ENCODE measurements around the gene HLCS. TPM values are rescaled to one million over a fixed set of nuclear protein-coding genes. Genes with fewer than 3 reads are reported as not detected.

Gene HLCS
- total and polyA plus RNA-seq, 2 donors (not counting 3 experiments of a cell fraction or from before 2014, with no cell fraction given): 6.7 to 17.2 TPM

DNA sequence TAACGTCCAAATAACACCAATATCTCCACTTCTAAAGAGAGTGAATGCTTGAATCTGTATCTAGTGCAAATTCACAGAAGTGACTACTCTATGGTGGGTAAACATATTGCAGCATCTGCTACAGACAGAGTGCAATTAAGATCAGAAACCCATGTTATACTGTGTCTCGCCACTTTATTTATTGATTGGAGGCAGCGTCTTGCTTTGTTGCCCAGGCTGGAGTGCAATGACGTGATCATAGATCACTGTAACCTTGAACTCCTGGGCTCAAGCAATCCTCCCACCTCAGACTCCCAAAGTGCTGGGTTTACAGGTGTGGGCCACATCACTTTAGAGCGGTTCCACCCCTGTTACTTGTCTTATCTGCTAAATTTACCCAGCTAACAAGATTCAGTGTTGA is 57.0 kb downstream of the HLCS start:
- Histone ChIP-seq H4K20me1 (replicated peaks; ENCODE audit: control insufficient read depth, extremely low read depth, insufficient read depth, low read length) (no peaks in the 10 kb centered on the region), H3K79me2 (ENCODE audit: control insufficient read depth, insufficient read depth, low read length) (no peaks in the 10 kb centered on the region), H3K9me1 (replicated peaks; ENCODE audit: control insufficient read depth, extremely low read depth, insufficient read depth, low read length) (no peaks in the 10 kb centered on the region), H3K4me3 (replicated peaks in 1 of 3; ENCODE audit: insufficient read depth in 1 of 3, low read depth in 1 of 3, low read length in 3 of 3) (no peak overlapping the region), H3K27ac (ENCODE audit: insufficient read depth, low read depth, low read length) (peak overlapping the region; percentile 99), H3K4me2 (ENCODE audit: insufficient read depth, low read length) (no peak overlapping the region), H3K27me3 (ENCODE audit: control insufficient read depth in 2 of 2, insufficient read depth in 2 of 2, low read length in 2 of 2) (no peaks in the 10 kb centered on the region), H3K4me1 (ENCODE audit: control insufficient read depth, extremely low read depth, insufficient read depth, low read length) (peaks cover 6% of the 10 kb centered on the region), H2AFZ (ENCODE audit: low read depth, low read length) (no peak overlapping the region), H3K9me3 (replicated peaks; ENCODE audit: control insufficient read depth, insufficient read depth, low read length) (no peaks in the 10 kb centered on the region), H3K36me3 (ENCODE audit: control insufficient read depth in 2 of 2, extremely low read depth in 1 of 2, insufficient read depth in 2 of 2, low read length in 2 of 2) (no peaks in the 10 kb centered on the region), H3K9ac (replicated peaks; ENCODE audit: extremely low read depth, insufficient read depth, low read length) (peak overlapping the region; percentile 73)
- CTCF ChIA-PET: interaction anchor here (1.9 kb wide), 1 partner anchor 162 kb away, joined by 4 read pairs; no protein-coding TSS in a partner anchor
- TF ChIP-seq POLR2AphosphoS5 (IDR thresholded peaks at IDR 0.05; ENCODE audit: insufficient read depth, low read depth, low read length): no peak
- TF ChIP-seq POLR2A (IDR thresholded peaks at IDR 0.05; ENCODE audit: low read depth, low read length): no peak
- TSS peak; percentile 99 for BruUV-seq (replicated peaks)
- FAIRE-seq (no peak), DNase-seq (ENCODE audit: low read depth, low spot score) (no peak)
- dilution Hi-C loops (cut with MboI; ENCODE audit: extremely low pct_ligation_motif_present, low sequenced_read_pairs): no loop called here
- intact Hi-C loops (cut with micrococcal nuclease): loop anchor here (1.0 kb wide), 1 partner anchor 479 kb away; no protein-coding TSS in a partner anchor
- POLR2A ChIA-PET: no interaction called here

DNA sequence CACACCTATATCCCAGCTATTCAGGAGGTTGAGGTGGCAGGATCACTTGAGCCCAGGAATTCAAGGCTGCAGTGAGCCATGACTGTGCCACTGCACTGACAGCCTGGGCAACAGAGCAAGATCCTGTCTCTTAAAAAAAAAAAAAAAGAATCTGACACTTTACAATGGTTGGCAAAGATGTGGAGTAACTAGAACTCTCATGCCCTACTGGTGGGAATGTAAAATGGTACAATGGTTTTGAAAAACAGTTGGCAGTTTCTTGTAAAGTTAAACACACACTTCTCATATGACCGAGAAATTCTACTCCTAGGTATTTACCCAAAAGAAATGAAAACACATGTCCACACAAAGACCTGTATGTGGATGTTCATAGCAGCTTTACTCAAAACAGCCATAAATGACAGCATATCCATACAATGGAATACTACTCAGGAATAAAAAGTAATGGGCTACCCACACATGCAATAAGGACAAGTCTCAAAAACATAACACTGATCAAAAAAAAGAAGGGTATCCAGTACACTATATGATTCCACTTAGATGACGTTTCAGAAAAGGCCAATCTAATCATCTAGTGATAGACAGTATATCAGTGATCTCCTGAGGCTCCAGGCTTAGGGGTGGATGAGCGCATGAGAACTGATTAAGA is 58.1 kb downstream of the HLCS start:
- intact Hi-C loops (cut with micrococcal nuclease) (no loop called here), dilution Hi-C loops (cut with MboI; ENCODE audit: extremely low pct_ligation_motif_present, low sequenced_read_pairs) (no loop called here)
- no peak overlapping the region for H2AFZ ChIP-seq (ENCODE audit: low read depth, low read length)
- H3K79me2 ChIP-seq (ENCODE audit: control insufficient read depth, insufficient read depth, low read length): no peaks in the 10 kb centered on the region
- H3K4me1 ChIP-seq (ENCODE audit: control insufficient read depth, extremely low read depth, insufficient read depth, low read length): peaks cover 6% of the 10 kb centered on the region
- no peak overlapping the region for H3K4me3 ChIP-seq (replicated peaks in 1 of 3; ENCODE audit: insufficient read depth in 1 of 3, low read depth in 1 of 3, low read length in 3 of 3)
- FAIRE-seq (no peak), DNase-seq (ENCODE audit: low read depth, low spot score) (no peak)
- H3K36me3 ChIP-seq (ENCODE audit: control insufficient read depth in 2 of 2, extremely low read depth in 1 of 2, insufficient read depth in 2 of 2, low read length in 2 of 2): no peaks in the 10 kb centered on the region
- no peaks in the 10 kb centered on the region for H3K9me1 ChIP-seq (replicated peaks; ENCODE audit: control insufficient read depth, extremely low read depth, insufficient read depth, low read length)
- no peak overlapping the region for H3K4me2 ChIP-seq (ENCODE audit: insufficient read depth, low read length)
- BruUV-seq (replicated peaks): no TSS peak
- H3K27ac ChIP-seq (ENCODE audit: insufficient read depth, low read depth, low read length): no peak overlapping the region
- H3K9ac ChIP-seq (replicated peaks; ENCODE audit: extremely low read depth, insufficient read depth, low read length): no peak overlapping the region
- ChIA-PET CTCF (interaction anchor here (3.0 kb wide), 1 partner anchor 9 kb away, joined by 8 read pairs; no protein-coding TSS in a partner anchor), POLR2A (interaction anchor here (0.7 kb wide), 1 partner anchor 49 kb away, joined by 6 read pairs; no protein-coding TSS in a partner anchor)
- H4K20me1 ChIP-seq (replicated peaks; ENCODE audit: control insufficient read depth, extremely low read depth, insufficient read depth, low read length): no peaks in the 10 kb centered on the region
- TF ChIP-seq EZH2 (IDR thresholded peaks at IDR 0.05; ENCODE audit: borderline replicate concordance, low read depth, low read length, severe bottlenecking) (no peak), JUN (IDR thresholded peaks at IDR 0.05; ENCODE audit: borderline replicate concordance, insufficient read depth, insufficient read length, low read depth) (no peak), POLR2AphosphoS5 (IDR thresholded peaks at IDR 0.05; ENCODE audit: insufficient read depth, low read depth, low read length) (no peak), GATA2 (IDR thresholded peaks at IDR 0.05; ENCODE audit: insufficient read depth, insufficient read length, low read depth, low read length) (no peak), MYC (IDR thresholded peaks at IDR 0.05; ENCODE audit: low read depth, low read length) (no peak), POLR2A (IDR thresholded peaks at IDR 0.05; ENCODE audit: low read depth, low read length) (no peak), FOS (IDR thresholded peaks at IDR 0.05; ENCODE audit: borderline replicate concordance, insufficient read depth, low read length) (no peak)
- TF ChIP-seq, protein P1, sequence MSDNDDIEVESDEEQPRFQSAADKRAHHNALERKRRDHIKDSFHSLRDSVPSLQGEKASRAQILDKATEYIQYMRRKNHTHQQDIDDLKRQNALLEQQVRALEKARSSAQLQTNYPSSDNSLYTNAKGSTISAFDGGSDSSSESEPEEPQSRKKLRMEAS (IDR thresholded peaks at IDR 0.05; ENCODE audit: insufficient read depth, insufficient read length): no peak
- TF ChIP-seq, protein P2, sequence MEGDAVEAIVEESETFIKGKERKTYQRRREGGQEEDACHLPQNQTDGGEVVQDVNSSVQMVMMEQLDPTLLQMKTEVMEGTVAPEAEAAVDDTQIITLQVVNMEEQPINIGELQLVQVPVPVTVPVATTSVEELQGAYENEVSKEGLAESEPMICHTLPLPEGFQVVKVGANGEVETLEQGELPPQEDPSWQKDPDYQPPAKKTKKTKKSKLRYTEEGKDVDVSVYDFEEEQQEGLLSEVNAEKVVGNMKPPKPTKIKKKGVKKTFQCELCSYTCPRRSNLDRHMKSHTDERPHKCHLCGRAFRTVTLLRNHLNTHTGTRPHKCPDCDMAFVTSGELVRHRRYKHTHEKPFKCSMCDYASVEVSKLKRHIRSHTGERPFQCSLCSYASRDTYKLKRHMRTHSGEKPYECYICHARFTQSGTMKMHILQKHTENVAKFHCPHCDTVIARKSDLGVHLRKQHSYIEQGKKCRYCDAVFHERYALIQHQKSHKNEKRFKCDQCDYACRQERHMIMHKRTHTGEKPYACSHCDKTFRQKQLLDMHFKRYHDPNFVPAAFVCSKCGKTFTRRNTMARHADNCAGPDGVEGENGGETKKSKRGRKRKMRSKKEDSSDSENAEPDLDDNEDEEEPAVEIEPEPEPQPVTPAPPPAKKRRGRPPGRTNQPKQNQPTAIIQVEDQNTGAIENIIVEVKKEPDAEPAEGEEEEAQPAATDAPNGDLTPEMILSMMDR (IDR thresholded peaks at IDR 0.05; ENCODE audit: extremely low read depth in 1 of 2, insufficient read depth in 1 of 2, low read depth in 1 of 2, low read length in 2 of 2): no peak
- H3K9me3 ChIP-seq (replicated peaks; ENCODE audit: control insufficient read depth, insufficient read depth, low read length): no peaks in the 10 kb centered on the region
- H3K27me3 ChIP-seq (ENCODE audit: control insufficient read depth in 2 of 2, insufficient read depth in 2 of 2, low read length in 2 of 2): no peaks in the 10 kb centered on the region

All from endothelial cell of umbilical vein (primary cell).